Glutamatergic neuron (in vitro differentiated cells): ENCODE measurements around the gene ZDHHC4. TPM values are rescaled to one million over a fixed set of nuclear protein-coding genes. Genes with fewer than 3 reads are reported as not detected.

Experiments
- DNase-seq: peaks from one replicate; pipeline ENCODE4 v3.0.0; 2022
- H3K27ac Mint-ChIP-seq: one replicate; pipeline ENCODE4 v1.8.0; 2020; ENCODE audit warnings: mild to moderate bottlenecking, mixed read lengths, inconsistent platforms; ENCODE audit not compliant: unreplicated experiment
- H3K27me3 Mint-ChIP-seq: one replicate; pipeline ENCODE4 v1.8.0; 2020; ENCODE audit warnings: mild to moderate bottlenecking, moderate library complexity, mixed read lengths, inconsistent platforms; ENCODE audit not compliant: unreplicated experiment
- H3K36me3 Mint-ChIP-seq: one replicate; pipeline ENCODE4 v1.8.0; 2020; ENCODE audit warnings: mild to moderate bottlenecking, mixed read lengths, inconsistent platforms; ENCODE audit not compliant: unreplicated experiment
- H3K4me1 Mint-ChIP-seq: one replicate; pipeline ENCODE4 v1.8.0; 2020; ENCODE audit warnings: mild to moderate bottlenecking, low read depth, mixed read lengths, inconsistent platforms; ENCODE audit not compliant: unreplicated experiment
- H3K4me3 Mint-ChIP-seq: one replicate; pipeline ENCODE4 v1.8.0; 2020; ENCODE audit warnings: mild to moderate bottlenecking, mixed read lengths, inconsistent platforms; ENCODE audit not compliant: unreplicated experiment
- H3K9me3 Mint-ChIP-seq: one replicate; pipeline ENCODE4 v1.8.0; 2020; ENCODE audit warnings: mild to moderate bottlenecking, moderate library complexity, mixed read lengths, inconsistent platforms; ENCODE audit not compliant: unreplicated experiment
- CTCF ChIP-seq: fragments of 200-600 bp; sonication (generic); IDR thresholded peaks from one replicate; pipeline ENCODE4 v1.5.0; 2021; ENCODE audit not compliant: partially characterized antibody, unreplicated experiment
- total RNA-seq: library from RNA; stranded (reverse); fragmentation: NEBNext Ultra II Directional; extraction: Animal tissue kit (Norgen Biotek cat#: 25700); gene quantifications from one replicate; pipeline ENCODE4 v1.2.1, GENCODE V29; 2021; ENCODE audit not compliant: unreplicated experiment

ZDHHC4 gene
- total RNA-seq, 1 donor from 2014 or later: 60.5 TPM

DNA sequence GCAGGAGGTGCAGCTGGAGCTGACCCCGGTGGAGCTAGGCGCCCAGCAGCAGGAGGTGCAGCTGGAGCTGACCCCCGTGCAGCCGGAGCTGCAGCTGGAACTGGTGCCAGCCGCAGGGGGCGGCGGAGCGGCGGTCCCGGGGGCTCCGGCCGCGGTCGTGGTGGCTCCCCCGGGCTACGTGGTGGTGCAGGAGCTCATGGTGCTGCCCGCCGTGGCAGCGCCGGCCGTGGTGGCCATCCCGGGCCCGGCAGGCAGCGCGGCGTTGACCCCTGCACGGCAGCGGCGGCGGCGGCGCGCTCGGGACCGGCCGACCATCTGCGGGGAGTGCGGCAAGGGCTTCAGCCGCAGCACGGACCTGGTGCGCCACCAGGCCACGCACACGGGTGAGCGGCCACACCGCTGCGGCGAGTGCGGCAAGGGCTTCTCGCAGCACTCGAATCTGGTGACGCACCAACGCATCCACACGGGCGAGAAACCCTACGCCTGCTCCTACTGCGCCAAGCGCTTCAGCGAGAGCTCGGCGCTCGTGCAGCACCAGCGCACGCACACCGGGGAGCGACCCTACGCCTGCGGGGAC lies 45.0 kb downstream of the ZDHHC4 start:
- Mint-ChIP-seq H3K4me3 (no peak overlapping the region), H3K4me1 (peaks cover 6% of the 10 kb centered on the region), H3K9me3 (peaks cover 14% of the 10 kb centered on the region), H3K36me3 (peaks cover 17% of the 10 kb centered on the region), H3K27me3 (peaks cover 12% of the 10 kb centered on the region), H3K27ac (no peak overlapping the region)
- DNase-seq: no peak
- no peak for TF ChIP-seq CTCF

DNA sequence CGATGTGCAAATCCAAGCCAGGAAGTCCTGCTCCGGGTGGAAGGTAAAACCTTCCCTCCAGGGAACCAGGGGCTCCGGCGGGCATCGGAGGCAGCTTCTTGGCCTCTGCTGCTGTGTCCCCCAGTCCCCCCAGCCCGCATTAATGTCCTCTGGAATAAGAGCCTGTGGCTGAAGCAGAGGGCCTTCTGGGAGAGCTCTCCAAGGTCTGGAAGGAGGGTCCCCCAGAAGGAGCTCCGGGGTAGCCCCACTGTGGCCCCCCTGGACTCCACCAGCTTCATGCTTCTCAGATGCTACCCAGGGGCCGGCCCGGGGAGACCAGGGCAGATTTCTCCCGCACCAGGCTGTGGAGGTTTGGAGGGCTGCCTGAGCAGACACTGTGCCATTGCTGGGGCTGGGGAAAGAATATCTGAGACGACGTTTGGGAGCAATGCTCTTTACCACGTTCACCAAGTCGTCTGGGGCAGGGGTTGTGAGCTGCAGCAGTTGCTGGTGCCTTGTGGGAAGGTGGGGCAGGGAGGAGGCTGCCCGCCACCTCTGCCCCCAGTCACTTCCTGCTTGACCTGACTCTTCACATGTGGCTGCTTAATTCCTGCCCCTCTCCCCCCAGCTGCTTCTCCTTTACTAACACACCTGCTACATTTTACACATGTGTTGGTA lies 46.5 kb downstream of the ZDHHC4 start:
- H3K9me3 Mint-ChIP-seq: peaks cover 14% of the 10 kb centered on the region
- no peak for DNase-seq
- no peak overlapping the region for H3K4me3 Mint-ChIP-seq
- peaks cover 17% of the 10 kb centered on the region for H3K36me3 Mint-ChIP-seq
- no peak overlapping the region for H3K27ac Mint-ChIP-seq
- H3K27me3 Mint-ChIP-seq: peaks cover 13% of the 10 kb centered on the region
- no peak for TF ChIP-seq CTCF
- peaks cover 4% of the 10 kb centered on the region for H3K4me1 Mint-ChIP-seq

- Mint-ChIP-seq H3K4me1 (peaks cover 4% of the 10 kb centered on the region), H3K9me3 (peaks cover 14% of the 10 kb centered on the region), H3K4me3 (no peak overlapping the region), H3K27me3 (peaks cover 13% of the 10 kb centered on the region), H3K27ac (no peak overlapping the region), H3K36me3 (peaks cover 17% of the 10 kb centered on the region)
- DNase-seq: no peak
- TF ChIP-seq CTCF: no peak
Measured at GRCh38 chr7:6624246-6624611, 47.0 kb downstream of the ZDHHC4 start.

DNA sequence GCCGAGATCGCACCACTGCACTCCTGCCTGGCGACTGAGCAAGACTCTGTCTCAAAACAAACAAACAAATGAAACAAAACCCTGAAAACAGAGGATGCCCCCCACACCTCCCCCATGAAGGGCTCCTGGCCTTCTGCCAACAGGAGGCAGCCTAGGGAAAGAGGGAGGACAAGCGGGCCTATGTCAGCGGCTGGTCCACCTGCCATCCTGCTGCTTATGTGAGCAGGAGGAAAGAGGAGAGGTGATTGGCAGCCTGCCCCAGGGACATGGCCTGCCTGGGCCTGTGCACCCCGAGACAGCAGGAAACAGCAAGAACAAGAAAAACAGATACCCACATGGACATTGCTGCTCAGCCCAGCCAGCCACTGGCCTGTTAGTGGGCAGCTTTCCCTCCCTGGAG lies 50.8 kb downstream of the ZDHHC4 start:
- Mint-ChIP-seq H3K27me3 (peaks cover 8% of the 10 kb centered on the region), H3K4me3 (no peak overlapping the region), H3K36me3 (peaks cover 4% of the 10 kb centered on the region), H3K4me1 (peaks cover under 1% of the 10 kb centered on the region), H3K27ac (no peak overlapping the region), H3K9me3 (peaks cover 4% of the 10 kb centered on the region)
- no peak for TF ChIP-seq CTCF
- no peak for DNase-seq

DNA sequence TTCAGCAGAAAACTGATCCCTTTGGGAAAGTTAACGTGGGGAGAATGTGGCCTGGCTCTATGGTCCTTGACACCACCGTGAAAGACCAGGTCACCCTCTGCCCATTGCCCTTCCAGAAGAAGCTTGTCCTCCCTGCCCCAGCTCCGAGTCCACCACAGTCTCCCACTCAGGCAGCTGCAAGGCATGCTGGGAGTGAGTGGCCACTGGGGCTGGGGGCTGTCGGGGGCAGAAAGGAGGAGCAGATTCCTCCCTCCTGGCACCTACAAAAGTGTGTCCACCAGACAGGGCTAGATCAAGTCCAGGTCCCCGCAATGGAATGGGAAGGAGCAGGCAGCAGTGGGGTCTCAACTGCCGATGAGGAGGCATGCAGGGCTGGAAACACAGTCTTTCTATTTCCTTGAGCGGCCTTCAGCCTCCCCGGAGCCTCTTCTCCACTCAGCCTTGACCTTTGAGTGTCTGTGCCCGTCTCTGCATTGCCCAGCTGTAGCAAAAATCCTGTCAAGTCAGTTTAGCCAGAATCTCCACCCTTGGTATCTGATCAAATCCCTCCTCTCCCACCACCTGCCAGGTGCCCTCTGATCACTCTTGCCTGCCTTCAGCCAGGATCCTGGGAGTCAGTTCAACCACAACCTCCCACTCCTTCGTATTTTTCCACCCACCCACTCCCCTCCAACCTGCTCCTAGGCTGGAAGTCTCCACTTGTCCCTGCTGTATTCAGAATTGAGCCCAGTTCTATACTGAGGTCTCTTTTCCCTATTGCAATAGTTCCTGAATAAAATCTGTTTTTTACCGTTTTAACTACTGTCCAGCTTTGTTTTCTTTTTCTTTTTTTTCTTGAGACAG lies 53.0 kb downstream of the ZDHHC4 start:
- no peak for TF ChIP-seq CTCF
- DNase-seq: no peak
- Mint-ChIP-seq H3K9me3 (peaks cover 4% of the 10 kb centered on the region), H3K4me1 (no peaks in the 10 kb centered on the region), H3K36me3 (no peaks in the 10 kb centered on the region), H3K4me3 (no peak overlapping the region), H3K27ac (no peak overlapping the region), H3K27me3 (peaks cover 5% of the 10 kb centered on the region)
